Adrenal gland (tissue), 5 donors: ENCODE measurements around the gene CTSO.

Experiments
- POLR2A ChIP-seq, 2 donors: fragments of 450-650 bp; IDR thresholded peaks; one replicate each; pipeline ENCODE4 v1.6.1; 2017; ENCODE audit warnings: antibody characterized with exemption in 2 of 2, mild to moderate bottlenecking in 2 of 2, moderate library complexity in 1 of 2
- TF ChIP-seq, protein P1 (sequence below), 6 experiments: fragments of 450-650 bp in 4 of 6; fragments of 200-600 bp in 2 of 6; sonication (generic) in 1 of 6; IDR thresholded peaks; 1 replicate in 5 of 6; 2 replicates in 1 of 6; pipeline versions ENCODE4 v1.5.1 to v1.8.0; 2016 to 2021; ENCODE audit warnings: antibody characterized with exemption in 6 of 6, mild to moderate bottlenecking in 2 of 6, moderate library complexity in 1 of 6
- donor health status: DM: no; HTN: no; CAD: no.

DNA sequence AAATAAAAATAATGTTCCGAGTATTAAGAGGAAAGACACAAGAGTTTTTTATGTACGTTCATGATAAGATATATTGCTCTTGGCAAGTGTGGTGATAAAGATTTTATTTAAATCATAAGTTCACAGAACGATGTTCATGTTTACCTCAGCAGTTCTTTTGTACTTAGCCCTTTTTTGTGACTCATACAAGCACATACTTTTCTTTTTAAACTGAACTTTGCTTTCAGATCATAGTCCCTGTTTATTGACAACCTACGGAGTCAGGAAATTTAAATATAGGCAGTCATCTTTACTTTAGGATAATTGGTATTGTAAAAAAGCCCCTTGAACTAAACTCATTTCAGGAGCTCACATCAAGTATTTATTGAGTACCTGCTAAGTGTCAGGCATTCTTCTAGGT, 1.3 kb upstream of the CTSO start:
- TF ChIP-seq, protein P1, sequence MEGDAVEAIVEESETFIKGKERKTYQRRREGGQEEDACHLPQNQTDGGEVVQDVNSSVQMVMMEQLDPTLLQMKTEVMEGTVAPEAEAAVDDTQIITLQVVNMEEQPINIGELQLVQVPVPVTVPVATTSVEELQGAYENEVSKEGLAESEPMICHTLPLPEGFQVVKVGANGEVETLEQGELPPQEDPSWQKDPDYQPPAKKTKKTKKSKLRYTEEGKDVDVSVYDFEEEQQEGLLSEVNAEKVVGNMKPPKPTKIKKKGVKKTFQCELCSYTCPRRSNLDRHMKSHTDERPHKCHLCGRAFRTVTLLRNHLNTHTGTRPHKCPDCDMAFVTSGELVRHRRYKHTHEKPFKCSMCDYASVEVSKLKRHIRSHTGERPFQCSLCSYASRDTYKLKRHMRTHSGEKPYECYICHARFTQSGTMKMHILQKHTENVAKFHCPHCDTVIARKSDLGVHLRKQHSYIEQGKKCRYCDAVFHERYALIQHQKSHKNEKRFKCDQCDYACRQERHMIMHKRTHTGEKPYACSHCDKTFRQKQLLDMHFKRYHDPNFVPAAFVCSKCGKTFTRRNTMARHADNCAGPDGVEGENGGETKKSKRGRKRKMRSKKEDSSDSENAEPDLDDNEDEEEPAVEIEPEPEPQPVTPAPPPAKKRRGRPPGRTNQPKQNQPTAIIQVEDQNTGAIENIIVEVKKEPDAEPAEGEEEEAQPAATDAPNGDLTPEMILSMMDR (IDR thresholded peaks at IDR 0.05) = no peak
- no peak for TF ChIP-seq POLR2A (IDR thresholded peaks at IDR 0.05)
